Subcutaneous abdominal adipose tissue (tissue), 5 donors: ENCODE data around the gene PRMT7.

Source experiments
- H3K27ac ChIP-seq: one replicate; pipeline ENCODE4 v1.7.0; 2013; ENCODE audit warnings: low read depth, mild to moderate bottlenecking, inconsistent platforms, low read length, moderate library complexity
- H3K27me3 ChIP-seq, 5 donors: one replicate each; pipeline ENCODE4 v1.7.0; 2013; ENCODE audit warnings: low read length in 5 of 5, inconsistent platforms in 1 of 5; ENCODE audit not compliant: control insufficient read depth in 5 of 5, insufficient read depth in 4 of 5
- H3K36me3 ChIP-seq, 5 donors: one replicate each; pipeline ENCODE4 v1.7.0; 2013; ENCODE audit warnings: low read length in 5 of 5; ENCODE audit not compliant: control insufficient read depth in 5 of 5, insufficient read depth in 5 of 5
- H3K4me1 ChIP-seq, 5 donors: one replicate each; pipeline ENCODE4 v1.7.0; 2013; ENCODE audit warnings: low read length in 5 of 5, mild to moderate bottlenecking in 3 of 5, moderate library complexity in 1 of 5; ENCODE audit not compliant: control insufficient read depth in 5 of 5, insufficient read depth in 5 of 5
- H3K4me3 ChIP-seq, 5 donors: one replicate each; pipeline ENCODE4 v1.7.0; 2013; ENCODE audit warnings: low read length in 5 of 5, low read depth in 1 of 5
- H3K9ac ChIP-seq, 5 donors: one replicate each; pipeline ENCODE4 v1.7.0; 2013; ENCODE audit warnings: low read length in 5 of 5, mild to moderate bottlenecking in 4 of 5, moderate library complexity in 3 of 5
- H3K9me3 ChIP-seq, 5 donors: one replicate each; pipeline ENCODE4 v1.7.0; 2013; ENCODE audit warnings: low read length in 5 of 5; ENCODE audit not compliant: control insufficient read depth in 5 of 5
- donor health status: healthy.
- donor health status: healthy.
- donor health status: healthy.
- donor health status: healthy.
- donor health status: healthy.

The PRMT7 gene

DNA sequence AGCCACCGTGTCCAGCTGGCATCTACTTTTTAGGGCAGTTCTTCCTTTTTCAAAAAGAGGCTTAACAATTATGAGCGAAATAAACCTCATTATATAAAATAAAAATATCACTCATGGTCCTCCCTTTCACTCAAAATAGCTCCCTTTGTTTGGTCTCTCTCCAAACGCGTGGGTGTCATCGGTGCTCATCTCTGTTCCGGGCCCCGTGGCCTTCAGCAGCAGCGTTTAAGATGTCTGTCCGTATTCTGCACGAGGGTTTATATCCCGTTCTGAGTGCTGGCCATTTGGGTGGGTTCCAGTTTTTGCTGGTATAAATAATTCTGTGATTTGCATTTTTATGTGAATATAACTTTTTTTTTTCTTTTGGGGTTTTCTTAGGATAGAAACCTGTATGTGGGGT lies 33.4 kb downstream of the PRMT7 start:
- H3K36me3 ChIP-seq, result peaks cover 4 to 86% (median 80%) of the 10 kb centered on the region in 5 donors
- H3K4me3 ChIP-seq, result no peak overlapping the region
- H3K27me3 ChIP-seq, result no peaks in the 10 kb centered on the region
- H3K4me1 ChIP-seq, result peaks cover 0 to 12% (median 6%) of the 10 kb centered on the region in 5 donors
- H3K9ac ChIP-seq, result no peak overlapping the region
- no peak overlapping the region for H3K27ac ChIP-seq
- H3K9me3 ChIP-seq, result no peaks in the 10 kb centered on the region

DNA sequence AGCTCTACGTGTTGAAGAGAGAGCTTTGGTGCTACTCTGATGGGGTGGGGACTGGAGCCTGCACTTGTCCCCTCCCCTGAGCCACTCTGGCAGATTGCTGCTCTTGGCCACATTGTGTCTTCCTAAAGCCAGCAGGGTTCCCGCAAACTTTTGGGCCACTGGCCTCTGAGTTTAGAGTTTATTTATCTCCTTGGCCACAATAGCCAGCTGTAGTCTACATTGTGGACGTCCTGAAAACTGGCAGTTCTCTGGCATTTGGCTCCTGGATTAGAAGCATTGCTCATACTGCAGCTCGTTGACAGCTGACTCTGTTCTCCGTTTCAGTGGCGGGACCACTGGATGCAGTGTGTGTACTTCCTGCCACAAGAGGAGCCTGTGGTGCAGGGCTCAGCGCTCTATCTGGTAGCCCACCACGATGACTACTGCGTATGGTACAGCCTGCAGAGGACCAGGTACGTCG lies 34.6 kb downstream of the PRMT7 start:
- H3K9me3 ChIP-seq, result no peaks in the 10 kb centered on the region
- H3K9ac ChIP-seq, result no peak overlapping the region
- no peak overlapping the region for H3K27ac ChIP-seq
- H3K36me3 ChIP-seq, result peaks cover 9 to 86% (median 79%) of the 10 kb centered on the region in 5 donors
- peaks cover 0 to 12% (median 6%) of the 10 kb centered on the region in 5 donors for H3K4me1 ChIP-seq
- H3K4me3 ChIP-seq, result no peak overlapping the region
- no peaks in the 10 kb centered on the region for H3K27me3 ChIP-seq

GRCh38 chr16:68345958-68346635 lies 35.3 kb downstream of the PRMT7 start:
- Histone ChIP-seq H3K27ac (no peak overlapping the region), H3K9ac (no peak overlapping the region), H3K4me1 (peaks cover 0 to 12% (median 6%) of the 10 kb centered on the region in 5 donors), H3K36me3 (peaks cover 6 to 86% (median 79%) of the 10 kb centered on the region in 5 donors), H3K27me3 (no peaks in the 10 kb centered on the region), H3K4me3 (no peak overlapping the region), H3K9me3 (no peaks in the 10 kb centered on the region)

GRCh38 chr16:68346892-68347480 lies 36.2 kb downstream of the PRMT7 start:
- H3K27ac ChIP-seq, result no peak overlapping the region

GRCh38 chr16:68347605-68348004 lies 36.8 kb downstream of the PRMT7 start:
- peaks cover 8 to 91% (median 81%) of the 10 kb centered on the region in 5 donors for H3K36me3 ChIP-seq
- H3K27ac ChIP-seq, result no peak overlapping the region
- H3K9ac ChIP-seq, result no peak overlapping the region
- no peaks in the 10 kb centered on the region for H3K27me3 ChIP-seq
- peaks cover 0 to 12% (median 6%) of the 10 kb centered on the region in 5 donors for H3K4me1 ChIP-seq
- no peak overlapping the region for H3K4me3 ChIP-seq
- H3K9me3 ChIP-seq, result no peaks in the 10 kb centered on the region

More at GRCh38 chr16:68346892-68347480, 36.2 kb downstream of the PRMT7 start:
- Histone ChIP-seq H3K27me3 (no peaks in the 10 kb centered on the region), H3K36me3 (peaks cover 6 to 91% (median 81%) of the 10 kb centered on the region in 5 donors), H3K4me1 (peaks cover 0 to 12% (median 6%) of the 10 kb centered on the region in 5 donors), H3K4me3 (no peak overlapping the region), H3K9ac (no peak overlapping the region), H3K9me3 (no peaks in the 10 kb centered on the region)

DNA sequence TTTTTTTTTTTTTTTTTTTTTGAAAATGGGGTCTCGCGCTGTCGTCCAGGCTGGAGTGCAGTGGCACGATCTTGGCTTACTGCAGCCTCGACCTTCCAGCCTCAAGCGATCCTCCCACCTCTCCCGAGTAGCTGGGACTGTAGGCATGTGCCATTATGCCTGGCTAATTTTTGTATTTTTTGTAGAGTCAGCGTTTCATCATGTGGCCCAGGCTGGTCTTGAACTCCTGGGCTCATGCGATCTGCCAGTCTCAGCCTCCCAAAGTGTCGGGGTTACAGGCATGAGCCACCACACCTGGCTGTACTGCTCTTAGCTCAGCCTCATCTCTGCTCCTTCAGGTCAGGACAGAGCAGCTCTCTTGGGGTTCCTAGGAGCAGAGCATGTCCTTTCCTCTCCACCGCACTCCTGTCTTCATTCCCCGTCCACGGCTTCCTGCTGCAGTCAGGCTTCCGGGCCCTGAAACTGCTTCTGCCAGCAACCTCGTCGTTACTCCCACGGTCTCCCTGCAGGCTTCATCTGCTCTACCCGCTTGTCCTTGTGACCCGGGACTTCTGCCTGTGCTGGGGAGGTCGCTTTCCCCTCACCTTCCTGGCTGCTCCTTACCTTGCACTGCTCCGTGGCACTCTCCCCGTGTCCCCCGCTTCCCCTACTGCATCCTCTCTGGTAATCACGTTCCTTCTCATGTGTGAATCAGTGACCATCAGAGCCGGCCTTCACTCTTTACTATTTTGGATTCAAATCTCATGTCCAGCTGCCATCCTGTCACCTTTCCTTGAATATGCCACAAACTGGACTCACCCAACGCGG lies 38.0 kb downstream of the PRMT7 start:
- Histone ChIP-seq H3K36me3 (peaks cover 10 to 93% (median 87%) of the 10 kb centered on the region in 5 donors), H3K4me3 (no peak overlapping the region), H3K9ac (no peak overlapping the region), H3K27ac (no peak overlapping the region), H3K9me3 (no peaks in the 10 kb centered on the region), H3K27me3 (no peaks in the 10 kb centered on the region), H3K4me1 (peaks cover 0 to 12% (median 6%) of the 10 kb centered on the region in 5 donors)

DNA sequence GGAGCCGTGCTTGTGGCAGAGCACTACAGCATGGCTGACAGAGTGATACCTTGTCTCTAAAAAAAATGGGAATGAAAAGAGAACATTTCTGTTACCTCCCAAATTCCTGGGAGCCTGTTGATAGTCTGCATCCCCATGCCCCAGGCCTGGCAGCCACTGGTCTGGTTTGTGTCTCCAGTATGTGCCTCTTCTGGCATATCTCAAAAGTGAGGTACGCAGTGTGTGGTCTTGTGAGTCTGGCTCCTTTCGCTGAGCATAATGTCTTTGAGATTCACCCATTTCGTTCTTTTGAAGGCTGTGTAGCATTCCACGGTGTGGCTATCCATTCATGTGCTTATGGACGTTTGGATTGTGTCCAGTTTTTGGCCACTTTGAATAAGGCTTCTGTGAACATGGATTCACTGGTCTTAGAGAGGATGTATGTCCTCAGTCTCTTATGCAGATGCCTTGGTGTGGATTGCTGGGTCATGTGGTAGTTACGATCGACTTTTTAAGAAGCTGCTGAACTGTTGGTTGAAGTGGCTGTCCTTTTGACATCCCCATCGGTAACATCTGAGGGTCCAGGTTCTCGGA lies 39.1 kb downstream of the PRMT7 start:
- Histone ChIP-seq H3K27ac (no peak overlapping the region), H3K9me3 (no peaks in the 10 kb centered on the region), H3K36me3 (peaks cover 10 to 99% (median 98%) of the 10 kb centered on the region in 5 donors), H3K9ac (no peak overlapping the region), H3K27me3 (no peaks in the 10 kb centered on the region), H3K4me1 (peaks cover 0 to 12% (median 5%) of the 10 kb centered on the region in 5 donors), H3K4me3 (no peak overlapping the region)

DNA sequence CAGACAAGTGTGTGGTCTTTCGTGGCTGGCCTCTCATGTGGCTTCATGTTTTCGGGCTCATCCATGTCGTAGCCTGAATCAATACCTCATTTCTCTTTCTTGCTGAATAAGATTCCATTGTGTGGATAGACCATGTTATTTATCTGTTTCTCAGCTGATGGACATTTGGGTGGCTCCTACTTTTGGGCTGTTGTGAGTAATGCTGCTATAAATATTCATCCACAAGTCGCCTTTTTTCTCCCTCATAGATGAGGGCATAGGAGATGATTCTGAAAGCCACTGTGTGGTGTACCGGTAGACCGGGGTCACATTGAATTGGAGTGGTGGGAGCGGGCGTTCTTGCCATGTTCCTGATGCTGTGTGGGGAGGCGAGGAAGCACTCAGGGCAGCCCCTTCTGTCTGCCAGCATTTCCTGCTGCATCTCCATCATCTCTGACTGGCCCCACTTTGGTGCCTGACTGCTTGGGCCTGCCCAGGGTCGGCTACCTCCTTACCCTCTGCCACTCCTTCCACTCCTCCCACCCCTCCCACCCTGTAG lies 40.1 kb downstream of the PRMT7 start:
- Histone ChIP-seq H3K9me3 (no peaks in the 10 kb centered on the region), H3K36me3 (peaks cover 10 to 100% (median 98%) of the 10 kb centered on the region in 5 donors), H3K27me3 (no peaks in the 10 kb centered on the region), H3K4me1 (peaks cover 0 to 14% (median 4%) of the 10 kb centered on the region in 5 donors), H3K9ac (no peak overlapping the region), H3K4me3 (no peak overlapping the region), H3K27ac (no peak overlapping the region)

DNA sequence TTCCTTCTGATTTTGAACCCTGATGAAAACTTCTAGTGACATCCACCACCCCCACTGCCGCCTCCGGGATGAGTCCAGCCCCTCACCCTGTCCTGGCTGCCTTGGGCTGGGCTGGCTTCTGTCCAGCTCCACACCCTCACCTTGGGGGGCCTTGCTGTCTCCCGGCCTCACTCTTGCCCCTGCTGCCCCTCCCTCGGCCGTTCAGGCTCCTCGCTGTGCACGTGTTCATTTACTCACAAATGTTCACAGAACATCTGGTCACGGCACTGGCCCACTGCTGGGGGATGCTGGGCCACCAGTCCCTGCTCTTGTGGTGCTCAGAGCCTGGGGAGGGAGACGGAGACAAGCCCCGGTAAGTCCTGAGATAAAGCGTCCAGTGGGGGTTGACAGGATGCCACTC lies 40.6 kb downstream of the PRMT7 start:
- Histone ChIP-seq H3K9me3 (no peaks in the 10 kb centered on the region), H3K4me3 (no peak overlapping the region), H3K27me3 (no peaks in the 10 kb centered on the region), H3K36me3 (peaks cover 10 to 100% (median 97%) of the 10 kb centered on the region in 5 donors), H3K9ac (no peak overlapping the region), H3K27ac (no peak overlapping the region), H3K4me1 (peaks cover 0 to 19% (median 10%) of the 10 kb centered on the region in 5 donors)
